ENCODE data around the gene PLCL2.

PLCL2 gene

DNA sequence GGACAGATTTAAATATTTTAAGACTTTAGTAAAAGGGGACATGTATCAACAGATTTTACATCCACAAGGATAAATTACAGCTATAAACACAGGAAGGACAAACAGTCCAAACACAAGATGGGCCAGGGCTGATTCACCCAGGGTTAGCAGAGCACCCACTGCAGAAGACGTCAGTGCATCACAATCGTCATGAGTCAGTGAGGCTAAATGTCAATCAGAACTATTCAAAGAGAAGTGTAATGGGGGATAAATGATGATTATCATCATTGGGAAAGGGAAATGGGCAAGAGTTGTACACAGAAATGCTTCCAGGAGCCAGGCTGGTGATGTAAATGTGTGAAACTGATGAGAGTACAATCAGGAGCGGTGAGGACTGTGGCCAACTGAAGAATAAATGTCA, 226.8 kb downstream of the PLCL2 start:
- Histone ChIP-seq H3K79me2 (ENCODE audit: insufficient read depth, low read length) (no peaks in the 10 kb centered on the region), H3K9me3 (ENCODE audit: insufficient read depth, low read length, severe bottlenecking) (no peaks in the 10 kb centered on the region), H3K4me2 (ENCODE audit: insufficient read depth, low read length) (no peak overlapping the region), H3K9ac (ENCODE audit: low read depth, low read length) (no peak overlapping the region), H2AFZ (ENCODE audit: low read depth, low read length) (no peak overlapping the region), H3K4me3 (ENCODE audit: low read depth in 1 of 2, low read length in 2 of 2) (no peak overlapping the region), H3K36me3 (ENCODE audit: insufficient read depth, low read length) (no peaks in the 10 kb centered on the region), H3K4me1 (ENCODE audit: insufficient read depth, low read length) (no peaks in the 10 kb centered on the region), H4K20me1 (ENCODE audit: insufficient read depth, low read length) (no peaks in the 10 kb centered on the region), H3K27me3 (ENCODE audit: insufficient read depth, low read length, poor library complexity) (no peaks in the 10 kb centered on the region), H3K27ac (ENCODE audit: low read length) (no peak overlapping the region)
- ATAC-seq (ENCODE audit: insufficient read depth, low read depth) (no peak), DNase-seq (no peak)
- TF ChIP-seq CTCF (IDR thresholded peaks at IDR 0.05; ENCODE audit: borderline replicate concordance, extremely low read depth, low read length, poor library complexity, severe bottlenecking): no peak
- no peak for TF ChIP-seq EZH2 (IDR thresholded peaks at IDR 0.05; ENCODE audit: borderline replicate concordance, low read depth, low read length, severe bottlenecking)

GRCh38 chr3:17115186-17115585, 230.4 kb downstream of the PLCL2 start:
- Histone ChIP-seq H3K4me2 (ENCODE audit: insufficient read depth, low read length) (no peak overlapping the region), H3K9me3 (ENCODE audit: insufficient read depth, low read length, severe bottlenecking) (no peaks in the 10 kb centered on the region), H3K4me1 (ENCODE audit: insufficient read depth, low read length) (no peaks in the 10 kb centered on the region), H3K4me3 (ENCODE audit: low read depth in 1 of 2, low read length in 2 of 2) (no peak overlapping the region), H2AFZ (ENCODE audit: low read depth, low read length) (no peak overlapping the region), H4K20me1 (ENCODE audit: insufficient read depth, low read length) (no peaks in the 10 kb centered on the region), H3K9ac (ENCODE audit: low read depth, low read length) (no peak overlapping the region), H3K27ac (ENCODE audit: low read length) (no peak overlapping the region), H3K27me3 (ENCODE audit: insufficient read depth, low read length, poor library complexity) (no peaks in the 10 kb centered on the region), H3K79me2 (ENCODE audit: insufficient read depth, low read length) (no peaks in the 10 kb centered on the region), H3K36me3 (ENCODE audit: insufficient read depth, low read length) (no peaks in the 10 kb centered on the region)
- ATAC-seq (ENCODE audit: insufficient read depth, low read depth): no peak
- no peak for DNase-seq
- no peak for TF ChIP-seq CTCF (IDR thresholded peaks at IDR 0.05; ENCODE audit: borderline replicate concordance, extremely low read depth, low read length, poor library complexity, severe bottlenecking)
- no peak for TF ChIP-seq EZH2 (IDR thresholded peaks at IDR 0.05; ENCODE audit: borderline replicate concordance, low read depth, low read length, severe bottlenecking)

GRCh38 chr3:17116007-17116600, 231.3 kb downstream of the PLCL2 start:
- Histone ChIP-seq H3K27me3 (ENCODE audit: insufficient read depth, low read length, poor library complexity) (no peaks in the 10 kb centered on the region), H3K9me3 (ENCODE audit: insufficient read depth, low read length, severe bottlenecking) (no peaks in the 10 kb centered on the region), H3K79me2 (ENCODE audit: insufficient read depth, low read length) (no peaks in the 10 kb centered on the region), H3K9ac (ENCODE audit: low read depth, low read length) (no peak overlapping the region), H3K27ac (ENCODE audit: low read length) (no peak overlapping the region), H2AFZ (ENCODE audit: low read depth, low read length) (no peak overlapping the region), H3K36me3 (ENCODE audit: insufficient read depth, low read length) (no peaks in the 10 kb centered on the region), H3K4me3 (ENCODE audit: low read depth in 1 of 2, low read length in 2 of 2) (no peak overlapping the region), H3K4me1 (ENCODE audit: insufficient read depth, low read length) (no peaks in the 10 kb centered on the region), H3K4me2 (ENCODE audit: insufficient read depth, low read length) (no peak overlapping the region), H4K20me1 (ENCODE audit: insufficient read depth, low read length) (no peaks in the 10 kb centered on the region)
- no peak for DNase-seq
- ATAC-seq (ENCODE audit: insufficient read depth, low read depth): no peak
- TF ChIP-seq EZH2 (IDR thresholded peaks at IDR 0.05; ENCODE audit: borderline replicate concordance, low read depth, low read length, severe bottlenecking) (no peak), CTCF (IDR thresholded peaks at IDR 0.05; ENCODE audit: borderline replicate concordance, extremely low read depth, low read length, poor library complexity, severe bottlenecking) (no peak)

- ATAC-seq (ENCODE audit: insufficient read depth, low read depth): no peak
- Histone ChIP-seq H3K9ac (ENCODE audit: low read depth, low read length) (no peak overlapping the region), H2AFZ (ENCODE audit: low read depth, low read length) (no peak overlapping the region), H3K4me1 (ENCODE audit: insufficient read depth, low read length) (no peaks in the 10 kb centered on the region), H3K27me3 (ENCODE audit: insufficient read depth, low read length, poor library complexity) (no peaks in the 10 kb centered on the region), H3K27ac (ENCODE audit: low read length) (no peak overlapping the region), H3K79me2 (ENCODE audit: insufficient read depth, low read length) (no peaks in the 10 kb centered on the region), H3K36me3 (ENCODE audit: insufficient read depth, low read length) (no peaks in the 10 kb centered on the region), H3K4me2 (ENCODE audit: insufficient read depth, low read length) (no peak overlapping the region), H4K20me1 (ENCODE audit: insufficient read depth, low read length) (no peaks in the 10 kb centered on the region), H3K4me3 (ENCODE audit: low read depth in 1 of 2, low read length in 2 of 2) (no peak overlapping the region), H3K9me3 (ENCODE audit: insufficient read depth, low read length, severe bottlenecking) (peaks cover 8% of the 10 kb centered on the region)
- no peak for DNase-seq
- no peak for TF ChIP-seq EZH2 (IDR thresholded peaks at IDR 0.05; ENCODE audit: borderline replicate concordance, low read depth, low read length, severe bottlenecking)
- no peak for TF ChIP-seq CTCF (IDR thresholded peaks at IDR 0.05; ENCODE audit: borderline replicate concordance, extremely low read depth, low read length, poor library complexity, severe bottlenecking)
These were observed 234.0 kb downstream of the PLCL2 start for GRCh38 chr3:17118771-17119170.

Data from DND-41 (cell line).